Stimulated activated CD8-positive, alpha-beta memory T cell treated with anti-CD3 and anti-CD28 coated beads, Interleukin-2, amount 100 ng/mL, for 1 hour (primary cell): ENCODE data around the gene DPP6.
"Not testable (repeated sequence)": the region's sequence is repeated elsewhere in the genome, so short reads cannot be mapped to it uniquely, and the experiment has no call there.

ENCODE experiments used
- DNase-seq, 2 donors: peaks; one replicate each; pipeline ENCODE4 v3.0.0-alpha.2; 2020; ENCODE audit warnings: low read depth in 2 of 2

The DPP6 gene

GRCh38 chr7:154656618-154657017, 604.4 kb downstream of the DPP6 start:
- no peak for DNase-seq

DNA sequence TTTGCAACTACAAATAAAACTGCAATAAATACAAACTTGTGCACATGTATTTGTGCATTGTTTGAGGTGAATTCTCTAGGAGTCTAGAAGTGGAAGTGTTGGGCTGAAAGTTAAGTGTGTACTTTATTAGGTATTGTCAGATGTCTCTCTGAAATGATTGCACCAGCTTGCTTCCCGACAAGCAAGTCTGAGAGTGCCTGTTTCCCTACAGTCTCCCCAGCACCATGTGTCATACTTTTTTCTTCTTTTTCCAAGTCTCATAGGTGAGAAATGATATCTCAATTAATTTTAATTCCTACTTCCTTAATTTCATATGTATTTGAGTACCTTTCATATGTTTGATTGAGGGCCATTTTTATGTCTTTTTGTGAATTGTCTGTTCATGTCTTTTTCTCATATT, 614.6 kb downstream of the DPP6 start:
- DNase-seq, result no peak

DNA sequence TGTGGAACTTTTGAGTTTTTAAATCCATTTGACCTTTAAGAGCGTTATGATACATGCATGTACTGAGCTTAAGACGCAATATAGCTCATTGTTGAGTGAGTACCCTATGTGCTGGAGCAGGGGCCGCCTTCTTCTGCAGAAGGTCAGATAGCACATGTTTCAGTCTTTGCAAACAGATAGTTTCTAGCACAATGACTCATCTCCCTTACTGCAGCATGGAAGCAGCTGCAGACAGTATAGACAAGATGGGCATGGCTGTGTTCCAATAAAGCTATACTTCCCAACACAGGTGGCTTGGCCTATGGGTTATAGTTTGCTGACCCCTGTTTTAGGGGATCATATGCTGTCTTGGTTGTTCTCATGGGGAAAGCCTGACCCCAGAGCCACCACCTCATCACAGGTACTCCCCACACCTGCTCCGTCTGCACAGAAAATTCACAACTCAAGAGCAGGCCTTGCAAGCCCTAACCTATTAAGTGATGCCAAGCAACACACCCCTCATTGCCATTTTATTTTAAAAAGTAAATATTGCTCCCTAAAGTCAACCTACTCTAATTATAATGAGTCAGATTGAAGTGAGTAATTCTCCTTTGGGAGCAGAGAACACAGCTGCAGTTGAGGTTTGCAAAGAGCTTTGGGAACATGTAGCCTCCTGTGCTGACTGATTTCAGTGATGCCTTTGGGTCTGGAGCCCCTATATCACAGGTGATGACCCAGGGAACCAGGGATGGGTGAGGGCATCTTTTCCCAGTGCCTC, 620.6 kb downstream of the DPP6 start:
- DNase-seq, result no peak

- DNase-seq, result no peak
Measured at GRCh38 chr7:154674191-154674590, 622.0 kb downstream of the DPP6 start.

GRCh38 chr7:154675560-154675959, 623.4 kb downstream of the DPP6 start:
- no peak for DNase-seq

- DNase-seq, result not testable (repeated sequence)
Measured at GRCh38 chr7:154676033-154676421, 623.8 kb downstream of the DPP6 start.

DNA sequence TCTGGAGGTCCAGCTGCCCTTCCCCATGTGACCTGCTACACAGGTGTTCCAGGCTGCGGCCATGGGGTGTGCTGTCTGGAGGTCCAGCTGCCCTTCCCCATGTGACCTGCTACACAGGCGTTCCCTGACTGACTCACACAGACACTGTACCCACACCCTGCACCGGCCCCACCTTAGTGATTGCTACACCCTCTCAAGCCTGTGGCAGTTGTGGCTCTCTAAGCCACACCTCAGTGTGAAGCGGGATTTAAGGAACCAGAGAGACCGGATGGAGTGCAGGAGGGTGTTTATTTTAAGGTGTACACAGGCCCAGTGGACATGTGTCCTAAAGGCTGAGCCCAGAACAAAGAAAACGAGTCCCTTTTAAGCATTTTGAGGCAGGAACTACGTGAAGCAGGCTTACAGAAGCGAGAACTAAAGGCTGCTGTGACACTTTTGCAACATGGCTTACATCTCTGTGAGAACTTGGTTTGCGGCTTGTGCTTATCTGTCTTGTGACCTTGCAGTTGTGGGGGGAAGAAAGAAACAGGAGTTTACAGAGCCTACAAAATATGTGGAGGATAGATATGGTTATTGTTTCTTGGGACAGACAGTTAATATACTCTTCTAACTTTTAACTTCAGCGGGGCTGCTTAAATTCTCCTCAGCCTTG, 624.4 kb downstream of the DPP6 start:
- no peak for DNase-seq

GRCh38 chr7:154677454-154677853, 625.3 kb downstream of the DPP6 start:
- no peak for DNase-seq

DNA sequence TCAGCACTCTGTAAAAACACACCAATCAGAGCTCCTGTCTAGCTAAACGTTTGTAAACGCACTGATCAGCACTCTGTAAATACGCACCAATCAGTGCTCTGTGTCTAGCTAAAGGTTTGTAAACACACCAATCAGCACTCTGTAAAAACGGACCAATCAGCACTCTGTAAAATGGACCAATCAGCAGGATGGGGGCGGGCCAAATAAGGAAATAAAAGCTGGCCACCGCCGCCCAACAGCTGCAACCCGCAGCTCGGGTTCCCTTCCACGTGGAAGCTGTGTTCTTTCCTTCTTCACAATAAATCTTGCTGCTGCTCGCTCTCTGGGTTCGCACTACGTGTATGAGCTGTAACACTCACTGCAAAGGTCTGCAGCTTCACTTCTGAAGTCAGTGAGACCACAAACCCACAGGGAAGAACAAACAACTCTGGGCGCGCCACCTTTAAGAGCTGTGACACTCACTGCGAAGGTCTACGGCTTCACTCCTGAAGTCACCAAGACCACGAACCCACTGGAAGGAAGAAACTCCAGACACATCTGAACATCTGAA, 625.9 kb downstream of the DPP6 start:
- DNase-seq, result not testable (repeated sequence)

DNA sequence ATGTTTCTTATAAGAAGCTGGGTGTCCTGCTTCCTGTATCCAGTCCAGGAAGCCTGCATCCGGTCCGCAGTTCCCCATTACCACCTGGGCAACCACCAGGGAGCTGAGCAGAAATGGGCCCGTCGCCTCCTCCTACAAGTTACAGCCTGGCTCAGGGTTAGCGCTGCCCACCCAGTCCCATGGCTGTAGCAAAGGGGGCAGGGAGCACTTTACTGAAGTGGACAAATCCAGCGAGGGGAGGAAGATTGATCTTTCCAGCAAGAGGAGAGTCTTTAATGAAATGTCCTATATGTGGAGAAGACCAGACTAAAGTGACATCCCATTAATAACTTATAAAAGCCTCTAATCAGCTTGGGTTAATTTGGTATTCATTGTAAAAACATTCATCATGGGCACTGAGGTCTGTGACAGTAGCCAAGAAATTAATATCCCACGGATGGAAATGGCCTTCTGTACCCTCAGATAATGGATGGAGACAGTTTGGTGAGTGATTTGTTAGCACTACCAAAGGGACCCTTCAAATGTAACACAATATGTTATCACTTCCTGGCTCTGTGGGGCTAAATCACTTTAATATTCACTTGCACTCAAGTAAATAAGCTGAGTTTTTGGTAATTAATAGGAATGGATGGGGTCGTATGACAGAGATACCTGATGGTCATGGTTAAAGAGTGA, 627.3 kb downstream of the DPP6 start:
- no peak for DNase-seq

- no peak for DNase-seq
Measured at GRCh38 chr7:154680894-154681659, 628.9 kb downstream of the DPP6 start.

GRCh38 chr7:154682003-154682402, 629.8 kb downstream of the DPP6 start:
- DNase-seq, result no peak

DNA sequence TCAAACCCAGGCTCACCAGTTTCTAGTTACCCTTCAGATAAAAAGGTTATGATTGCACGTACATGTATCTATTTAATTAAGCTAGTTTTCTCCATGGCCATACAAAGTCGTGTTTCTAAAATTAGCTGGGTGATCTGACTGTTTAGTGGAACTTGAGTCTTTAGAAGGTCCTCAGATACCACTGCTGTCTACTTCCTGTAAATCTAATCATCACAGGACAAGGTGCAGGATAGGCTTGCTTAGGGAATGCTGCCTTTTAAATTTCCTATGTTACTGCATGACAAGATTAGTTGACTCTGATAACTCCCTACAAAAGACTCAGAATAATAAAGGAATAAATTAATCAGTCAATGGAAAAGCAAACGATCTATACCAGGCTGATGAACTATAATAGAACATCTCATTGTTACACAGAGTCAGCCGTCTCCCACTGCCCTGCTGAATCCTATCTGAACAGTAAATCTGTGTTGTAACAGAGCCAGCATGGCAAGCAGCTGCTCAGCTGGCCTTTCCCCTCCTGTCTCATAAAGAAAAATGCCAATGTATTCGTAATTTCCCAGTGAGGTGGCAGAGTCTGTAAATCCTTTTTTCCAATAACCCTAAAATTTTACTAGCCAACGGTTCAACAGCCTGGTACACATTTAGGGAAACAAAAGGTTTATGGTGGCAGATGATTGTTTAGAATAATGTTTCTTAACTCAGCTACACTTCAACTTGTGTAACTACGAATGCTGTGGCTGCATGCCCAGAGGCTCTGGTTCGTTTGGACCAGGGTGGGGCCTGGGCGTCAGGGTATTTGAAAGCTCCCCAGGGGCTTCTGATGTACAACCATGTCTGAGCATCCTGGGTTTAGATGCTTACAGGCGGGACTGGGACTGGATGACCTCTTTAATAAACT, 632.7 kb downstream of the DPP6 start:
- no peak for DNase-seq

DNA sequence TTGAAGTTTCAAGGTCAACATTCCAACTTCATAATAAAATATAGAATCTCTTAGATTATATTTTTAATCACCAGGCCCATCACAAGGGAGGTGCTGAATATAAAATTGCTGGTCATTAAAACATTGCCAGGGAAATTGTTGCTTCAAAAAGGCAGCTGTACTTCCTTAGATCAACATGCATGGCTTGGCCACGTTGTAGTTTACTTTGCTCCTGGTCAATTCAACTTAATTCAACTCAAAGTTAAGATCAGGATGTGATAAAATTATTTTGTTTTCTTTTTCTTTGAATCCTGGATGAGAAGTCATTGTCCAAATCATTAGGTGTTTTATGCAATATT, 633.3 kb downstream of the DPP6 start:
- DNase-seq, result no peak

DNA sequence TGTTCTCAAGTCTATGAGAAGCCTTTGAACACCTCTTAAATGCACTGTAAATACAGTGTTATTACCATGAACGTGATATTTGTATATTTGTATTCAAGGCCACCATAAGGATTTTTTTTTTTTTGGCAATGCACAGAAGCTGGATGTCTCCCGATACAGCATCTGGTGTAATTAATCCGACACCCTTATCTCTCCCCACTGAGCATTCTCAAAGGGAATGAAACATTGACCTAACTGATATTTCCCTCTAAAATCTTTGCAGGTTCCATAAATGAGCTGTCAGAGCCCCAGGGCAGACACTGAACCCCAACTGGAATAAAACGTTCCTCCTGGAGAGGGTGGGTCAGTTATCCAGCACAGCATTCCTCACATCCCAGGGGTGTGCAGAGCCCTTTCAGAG, 634.1 kb downstream of the DPP6 start:
- DNase-seq, result no peak

GRCh38 chr7:154688952-154689351, 636.8 kb downstream of the DPP6 start:
- no peak for DNase-seq

DNA sequence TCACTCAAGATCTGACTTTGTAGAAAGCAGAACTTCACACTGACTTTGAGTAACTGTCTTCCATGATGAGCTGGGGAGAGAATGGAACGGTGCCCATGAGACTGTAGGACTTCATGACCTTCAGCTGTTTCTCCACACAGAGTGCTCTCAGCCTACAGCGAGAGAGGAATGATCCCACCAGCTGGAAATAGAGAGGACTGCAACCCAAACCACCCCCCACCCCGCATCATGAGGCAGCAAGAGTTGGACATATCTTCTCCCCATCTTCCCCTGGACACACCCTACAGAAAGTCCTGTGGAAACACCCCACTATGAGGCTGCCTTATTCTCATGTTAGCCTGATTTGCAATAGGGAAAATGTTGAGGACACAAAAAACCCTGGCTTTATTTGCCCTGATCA, 638.2 kb downstream of the DPP6 start:
- no peak for DNase-seq

GRCh38 chr7:154693661-154694060, 641.5 kb downstream of the DPP6 start:
- no peak for DNase-seq

- DNase-seq, result no peak
Measured at GRCh38 chr7:154695836-154696235, 643.6 kb downstream of the DPP6 start.

GRCh38 chr7:154696556-154696955, 644.4 kb downstream of the DPP6 start:
- no peak for DNase-seq

- DNase-seq, result no peak
Measured at GRCh38 chr7:154698726-154699291, 646.6 kb downstream of the DPP6 start.
